Osteoblast (primary cell): ENCODE data around the gene CACNA1F. TPM values are rescaled to one million over a fixed set of nuclear protein-coding genes. Genes with fewer than 3 reads are reported as not detected.

ENCODE experiments used
- DNase-seq: peaks from one replicate; pipeline ENCODE4 v3.0.0; 2011; ENCODE audit warnings: low spot score, mixed read lengths; ENCODE audit not compliant: insufficient read length; ENCODE audit errors: missing footprints
- H2AFZ ChIP-seq: 2 replicates; pipeline ENCODE4 v1.6.0; 2011; ENCODE audit warnings: mild to moderate bottlenecking, low read length
- H3K27ac ChIP-seq: 2 replicates; pipeline ENCODE4 v1.5.1; 2011; ENCODE audit warnings: mild to moderate bottlenecking, low read depth, low read length, moderate library complexity
- H3K27me3 ChIP-seq: 2 replicates; pipeline ENCODE4 v1.6.0; 2012; ENCODE audit warnings: mild to moderate bottlenecking, control low read depth, inconsistent platforms, low read length, moderate library complexity; ENCODE audit not compliant: insufficient read depth
- H3K36me3 ChIP-seq: 2 replicates; pipeline ENCODE4 v1.5.1; 2011; ENCODE audit warnings: mild to moderate bottlenecking, low read length, control low read depth, moderate library complexity; ENCODE audit not compliant: insufficient read depth
- H3K4me1 ChIP-seq: 2 replicates; pipeline ENCODE4 v1.5.1; 2011; ENCODE audit warnings: mild to moderate bottlenecking, low read length, control low read depth, moderate library complexity; ENCODE audit not compliant: insufficient read depth
- H3K4me2 ChIP-seq: 2 replicates; pipeline ENCODE4 v1.6.0; 2011; ENCODE audit warnings: mild to moderate bottlenecking, low read length; ENCODE audit not compliant: insufficient read depth
- H3K4me3 ChIP-seq: fragments of 200-600 bp; sonication (generic); 3 replicates; pipeline ENCODE4 v1.5.1; 2012; ENCODE audit warnings: mild to moderate bottlenecking, low read length, inconsistent platforms; ENCODE audit not compliant: insufficient read depth
- H3K79me2 ChIP-seq: 2 replicates; pipeline ENCODE4 v1.6.0; 2012; ENCODE audit warnings: mild to moderate bottlenecking, low read length, control low read depth, inconsistent platforms; ENCODE audit not compliant: insufficient read depth
- H3K9me3 ChIP-seq: 2 replicates; pipeline ENCODE4 v1.5.1; 2011; ENCODE audit warnings: low read depth, low read length, control low read depth
- H4K20me1 ChIP-seq: 2 replicates; pipeline ENCODE4 v1.6.0; 2012; ENCODE audit warnings: mild to moderate bottlenecking, low read length, control low read depth; ENCODE audit not compliant: insufficient read depth
- CTCF ChIP-seq: IDR thresholded peaks from 2 replicates; pipeline ENCODE4 v1.5.1; 2011; ENCODE audit warnings: mild to moderate bottlenecking, low read depth, low read length, moderate library complexity; ENCODE audit errors: extremely low read depth
- total RNA-seq: library from RNA; depleted of rRNA; stranded (reverse); fragments of >200 nt; gene quantifications from 2 replicates; pipeline ENCODE4 v1.2.3, GENCODE V29; 2012

CACNA1F gene
- total RNA-seq, 1 donor = not detected

- H3K4me1 ChIP-seq = peaks cover 12% of the 10 kb centered on the region
- no peak overlapping the region for H3K4me3 ChIP-seq
- no peak overlapping the region for H3K4me2 ChIP-seq
- peak; percentile 67 for DNase-seq
- H3K79me2 ChIP-seq = no peaks in the 10 kb centered on the region
- H4K20me1 ChIP-seq = no peaks in the 10 kb centered on the region
- H3K9me3 ChIP-seq = no peaks in the 10 kb centered on the region
- no peaks in the 10 kb centered on the region for H3K36me3 ChIP-seq
- H2AFZ ChIP-seq = no peak overlapping the region
- H3K27ac ChIP-seq = no peak overlapping the region
- TF ChIP-seq CTCF = no peak
- no peaks in the 10 kb centered on the region for H3K27me3 ChIP-seq
Observed at GRCh38 chrX:49164589-49165360, 68.4 kb downstream of the CACNA1F start.

- peak; percentile 47 for TF ChIP-seq CTCF
- Histone ChIP-seq H2AFZ (peak overlapping the region; percentile 74), H3K27ac (peak overlapping the region; percentile 58), H3K9me3 (no peaks in the 10 kb centered on the region), H3K4me1 (peaks cover 12% of the 10 kb centered on the region), H3K79me2 (no peaks in the 10 kb centered on the region), H3K36me3 (no peaks in the 10 kb centered on the region), H3K4me2 (peak overlapping the region; percentile 69), H3K27me3 (no peaks in the 10 kb centered on the region), H4K20me1 (no peaks in the 10 kb centered on the region), H3K4me3 (peak overlapping the region; percentile 65)
- DNase-seq = peak; percentile 95
Observed at GRCh38 chrX:49163555-49164419, 69.4 kb downstream of the CACNA1F start.

- no peaks in the 10 kb centered on the region for H3K36me3 ChIP-seq
- no peak within 1 kb of the TSS for H3K27ac ChIP-seq
- TF ChIP-seq CTCF = no peak
- no peaks in the 10 kb centered on the region for H3K9me3 ChIP-seq
- H3K79me2 ChIP-seq = no peaks in the 10 kb centered on the region
- peak within 1 kb of the TSS; percentile 69 for H3K4me2 ChIP-seq
- peak within 1 kb of the TSS; percentile 65 for H3K4me3 ChIP-seq
- no peaks in the 10 kb centered on the region for H4K20me1 ChIP-seq
- DNase-seq = no peak
- H3K4me1 ChIP-seq = peaks cover 9% of the 10 kb centered on the region
- H3K27me3 ChIP-seq = no peaks in the 10 kb centered on the region
- peak within 1 kb of the TSS; percentile 74 for H2AFZ ChIP-seq
Observed at GRCh38 chrX:49162620-49163019, 70.5 kb downstream of the CACNA1F start, which contains the start of gene MAGIX. MAGIX (plus strand) TSS chrX:49162758; CDS start chrX:49162890, 132 bp downstream.

- no peak for TF ChIP-seq CTCF
- H3K79me2 ChIP-seq = no peaks in the 10 kb centered on the region
- H3K27me3 ChIP-seq = no peaks in the 10 kb centered on the region
- no peak overlapping the region for H3K27ac ChIP-seq
- no peak overlapping the region for H2AFZ ChIP-seq
- no peak for DNase-seq
- no peak overlapping the region for H3K4me2 ChIP-seq
- H3K4me3 ChIP-seq = no peak overlapping the region
- H3K4me1 ChIP-seq = peaks cover 1% of the 10 kb centered on the region
- H3K36me3 ChIP-seq = no peaks in the 10 kb centered on the region
- H4K20me1 ChIP-seq = no peaks in the 10 kb centered on the region
- no peaks in the 10 kb centered on the region for H3K9me3 ChIP-seq
Observed at GRCh38 chrX:49161632-49162031, 71.5 kb downstream of the CACNA1F start.
